ENCODE data around the gene CAMSAP1.

CAMSAP1 gene

GRCh38 chr9:135763716-135764446 lies 143.5 kb downstream of the CAMSAP1 start:
- no peak overlapping the region for H3K4me3 Mint-ChIP-seq
- no peaks in the 10 kb centered on the region for H3K36me3 Mint-ChIP-seq
- ATAC-seq (ENCODE audit: low read depth) (no peak), DNase-seq (ENCODE audit: low spot score in 2 of 2) (no peak)
- no peaks in the 10 kb centered on the region for H3K4me1 Mint-ChIP-seq
- no peak overlapping the region for H3K27ac Mint-ChIP-seq
- peaks cover 4% of the 10 kb centered on the region for H3K27me3 Mint-ChIP-seq
- H3K9me3 Mint-ChIP-seq = no peaks in the 10 kb centered on the region

GRCh38 chr9:135762921-135763320 lies 144.4 kb downstream of the CAMSAP1 start:
- H3K4me3 Mint-ChIP-seq = no peak overlapping the region
- H3K9me3 Mint-ChIP-seq = no peaks in the 10 kb centered on the region
- H3K27ac Mint-ChIP-seq = no peak overlapping the region
- DNase-seq (ENCODE audit: low spot score in 2 of 2) (no peak), ATAC-seq (ENCODE audit: low read depth) (no peak)
- H3K4me1 Mint-ChIP-seq = no peaks in the 10 kb centered on the region
- H3K36me3 Mint-ChIP-seq = no peaks in the 10 kb centered on the region
- H3K27me3 Mint-ChIP-seq = peaks cover 2% of the 10 kb centered on the region

GRCh38 chr9:135761845-135762168 lies 145.5 kb downstream of the CAMSAP1 start:
- Mint-ChIP-seq H3K4me3 (no peak overlapping the region), H3K4me1 (no peaks in the 10 kb centered on the region), H3K9me3 (no peaks in the 10 kb centered on the region)

GRCh38 chr9:135761150-135761844 lies 146.0 kb downstream of the CAMSAP1 start:
- Mint-ChIP-seq H3K27me3 (peaks cover 2% of the 10 kb centered on the region), H3K9me3 (no peaks in the 10 kb centered on the region), H3K4me1 (no peaks in the 10 kb centered on the region), H3K36me3 (no peaks in the 10 kb centered on the region), H3K4me3 (no peak overlapping the region), H3K27ac (no peak overlapping the region)
- ATAC-seq (ENCODE audit: low read depth) (no peak), DNase-seq (ENCODE audit: low spot score in 2 of 2) (no peak)

More at GRCh38 chr9:135761845-135762168, 145.5 kb downstream of the CAMSAP1 start:
- peaks cover 2% of the 10 kb centered on the region for H3K27me3 Mint-ChIP-seq
- DNase-seq (ENCODE audit: low spot score in 2 of 2) = no peak
- no peaks in the 10 kb centered on the region for H3K36me3 Mint-ChIP-seq
- ATAC-seq (ENCODE audit: low read depth) = no peak
- no peak overlapping the region for H3K27ac Mint-ChIP-seq

- no peak overlapping the region for H3K27ac Mint-ChIP-seq
- no peak for ATAC-seq (ENCODE audit: low read depth)
- no peaks in the 10 kb centered on the region for H3K36me3 Mint-ChIP-seq
Measured at GRCh38 chr9:135760465-135760864, 146.9 kb downstream of the CAMSAP1 start.

GRCh38 chr9:135759676-135760300 lies 147.6 kb downstream of the CAMSAP1 start:
- H3K36me3 Mint-ChIP-seq = no peaks in the 10 kb centered on the region

More at GRCh38 chr9:135760465-135760864, 146.9 kb downstream of the CAMSAP1 start:
- no peak for DNase-seq (ENCODE audit: low spot score in 2 of 2)
- no peaks in the 10 kb centered on the region for H3K4me1 Mint-ChIP-seq
- H3K27me3 Mint-ChIP-seq = peaks cover 2% of the 10 kb centered on the region
- no peaks in the 10 kb centered on the region for H3K9me3 Mint-ChIP-seq
- H3K4me3 Mint-ChIP-seq = no peak overlapping the region

GRCh38 chr9:135758870-135759269 lies 148.5 kb downstream of the CAMSAP1 start:
- no peaks in the 10 kb centered on the region for H3K9me3 Mint-ChIP-seq
- no peak for DNase-seq (ENCODE audit: low spot score in 2 of 2)
- ATAC-seq (ENCODE audit: low read depth) = no peak
- H3K27me3 Mint-ChIP-seq = peaks cover 2% of the 10 kb centered on the region
- H3K4me1 Mint-ChIP-seq = no peaks in the 10 kb centered on the region
- no peak overlapping the region for H3K4me3 Mint-ChIP-seq
- no peaks in the 10 kb centered on the region for H3K36me3 Mint-ChIP-seq
- H3K27ac Mint-ChIP-seq = no peak overlapping the region

More at GRCh38 chr9:135759676-135760300, 147.6 kb downstream of the CAMSAP1 start:
- DNase-seq (ENCODE audit: low spot score in 2 of 2) (no peak), ATAC-seq (ENCODE audit: low read depth) (no peak)
- no peaks in the 10 kb centered on the region for H3K4me1 Mint-ChIP-seq
- no peaks in the 10 kb centered on the region for H3K9me3 Mint-ChIP-seq
- H3K4me3 Mint-ChIP-seq = no peak overlapping the region
- peaks cover 2% of the 10 kb centered on the region for H3K27me3 Mint-ChIP-seq
- H3K27ac Mint-ChIP-seq = no peak overlapping the region
